HL-60/S4 treated with retinoic acid at 250 ng/mL for 4 days and 3 days (cell line): ENCODE data around the gene C17orf58.
"Not testable (repeated sequence)": the region's sequence is repeated elsewhere in the genome, so short reads cannot be mapped to it uniquely, and the experiment has no call there.

ENCODE experiments used
- in situ Hi-C: fragments of 300-500 bp; cut with MboI; formaldehyde crosslinking; loops from 2 replicates; pipeline ENCODE4 v1.7.0; 2022; ENCODE audit warnings: low sequenced_read_pairs

C17orf58 gene

DNA sequence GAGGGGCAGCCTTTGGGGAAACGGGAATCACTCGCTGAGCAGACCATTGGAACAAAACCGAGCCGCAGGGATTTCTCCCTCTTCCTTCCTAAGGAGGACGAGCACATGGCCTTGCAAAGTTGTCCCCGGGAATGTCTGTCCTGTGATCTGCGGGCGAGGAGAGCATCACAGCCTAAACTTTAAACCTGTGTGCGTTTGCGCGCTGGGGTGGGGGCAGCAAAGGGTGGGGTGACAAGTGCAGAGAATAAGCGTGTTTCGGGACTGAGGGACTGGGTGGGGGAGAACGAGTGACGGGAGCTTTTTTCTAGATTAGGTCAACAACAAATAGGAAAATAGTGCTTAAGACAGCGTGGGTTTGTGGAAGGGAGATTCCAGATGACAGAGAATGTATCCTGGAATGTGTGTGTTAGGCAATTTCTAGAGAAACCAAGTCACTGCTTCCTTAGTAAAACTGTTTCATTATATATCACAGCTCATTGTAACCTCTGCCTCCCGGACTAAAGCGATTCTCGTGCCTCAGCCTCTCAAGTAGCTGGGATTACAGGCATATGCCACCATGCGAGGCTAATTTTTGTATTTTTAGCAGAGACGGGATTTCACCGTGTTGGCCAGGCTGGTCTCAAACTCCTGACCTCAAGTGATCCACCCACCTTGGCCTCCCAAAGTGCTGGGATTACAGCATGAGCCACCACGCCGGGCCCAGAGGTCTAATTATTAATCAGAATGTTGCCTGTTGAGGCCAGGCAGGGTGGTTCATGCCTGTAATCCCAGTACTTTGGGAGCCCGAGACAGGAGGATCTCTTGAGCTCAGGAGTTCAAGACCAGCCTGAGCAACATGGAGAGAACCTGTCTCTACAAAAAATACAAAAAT is at the start of gene C17orf58:
TSS of gene C17orf58 (minus strand) at position 169 of the 871 bp plus-strand sequence. CDS start 271 bp downstream, outside the sequence.
- in situ Hi-C loops: not testable (repeated sequence)

GRCh38 chr17:68036304-68037147 is 40.3 kb upstream of the C17orf58 start:
- in situ Hi-C loops: no loop called here

DNA sequence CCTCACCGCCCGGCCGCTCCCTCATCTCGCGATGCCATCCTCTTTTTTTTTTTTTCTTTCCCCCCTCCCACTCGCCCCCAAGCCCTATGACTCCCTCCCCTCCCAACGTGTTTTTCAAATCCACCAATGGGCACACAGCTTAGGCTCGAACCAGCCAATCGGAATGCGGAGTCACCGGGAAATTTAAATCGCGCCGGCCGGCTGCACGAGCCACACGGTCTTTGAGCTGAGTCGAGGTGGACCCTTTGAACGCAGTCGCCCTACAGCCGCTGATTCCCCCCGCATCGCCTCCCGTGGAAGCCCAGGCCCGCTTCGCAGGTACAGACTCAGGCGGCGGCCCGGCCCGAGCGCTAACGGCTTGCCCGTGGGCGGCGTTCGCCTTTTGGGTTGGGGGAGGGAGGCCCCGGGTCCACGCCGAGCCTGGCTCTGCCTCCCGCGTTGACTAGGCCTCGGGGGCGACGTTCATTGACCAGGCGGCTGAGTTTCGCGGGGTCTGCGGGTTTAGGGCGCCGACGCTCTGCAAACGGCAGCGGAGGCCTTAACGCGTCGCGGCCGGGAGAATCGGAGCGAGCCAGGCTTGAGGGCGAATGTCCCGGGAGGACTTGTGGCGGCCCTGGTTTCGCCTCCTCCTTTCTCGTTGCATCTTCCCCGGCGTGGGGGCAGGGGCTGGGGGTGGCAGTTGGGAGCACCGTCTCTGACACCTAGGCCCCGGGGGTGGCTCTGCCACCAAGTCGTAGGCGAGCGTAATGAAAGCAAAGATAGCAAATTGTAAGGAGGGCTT is 39.4 kb upstream of the C17orf58 start, which contains the start of gene KPNA2:
TSS of gene KPNA2 (plus strand) at position 213 of the 781 bp plus-strand sequence. CDS start 1,398 bp downstream, outside the sequence.
- in situ Hi-C loops: no loop called here

DNA sequence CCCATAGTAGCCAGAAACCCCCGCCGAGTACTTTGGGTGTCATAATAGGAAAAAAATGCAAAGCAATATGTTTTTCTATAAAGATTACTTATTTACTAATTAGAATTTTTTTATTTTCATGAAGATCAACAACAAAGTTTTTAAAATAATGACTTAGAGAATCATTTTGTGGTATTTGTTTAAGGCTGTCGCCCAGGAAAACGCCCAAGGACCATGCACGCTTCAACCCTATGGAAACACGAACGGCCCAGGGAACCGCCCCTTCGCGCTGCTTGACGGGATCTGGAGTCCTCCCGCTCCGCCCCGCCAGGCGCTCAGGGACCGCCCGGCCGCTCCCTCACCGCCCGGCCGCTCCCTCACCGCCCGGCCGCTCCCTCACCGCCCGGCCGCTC is 38.9 kb upstream of the C17orf58 start:
- in situ Hi-C loops: no loop called here

- in situ Hi-C loops: no loop called here
Measured at GRCh38 chr17:68034452-68034776, 38.1 kb upstream of the C17orf58 start.

GRCh38 chr17:68033636-68034451 is 37.6 kb upstream of the C17orf58 start:
- in situ Hi-C loops: no loop called here

DNA sequence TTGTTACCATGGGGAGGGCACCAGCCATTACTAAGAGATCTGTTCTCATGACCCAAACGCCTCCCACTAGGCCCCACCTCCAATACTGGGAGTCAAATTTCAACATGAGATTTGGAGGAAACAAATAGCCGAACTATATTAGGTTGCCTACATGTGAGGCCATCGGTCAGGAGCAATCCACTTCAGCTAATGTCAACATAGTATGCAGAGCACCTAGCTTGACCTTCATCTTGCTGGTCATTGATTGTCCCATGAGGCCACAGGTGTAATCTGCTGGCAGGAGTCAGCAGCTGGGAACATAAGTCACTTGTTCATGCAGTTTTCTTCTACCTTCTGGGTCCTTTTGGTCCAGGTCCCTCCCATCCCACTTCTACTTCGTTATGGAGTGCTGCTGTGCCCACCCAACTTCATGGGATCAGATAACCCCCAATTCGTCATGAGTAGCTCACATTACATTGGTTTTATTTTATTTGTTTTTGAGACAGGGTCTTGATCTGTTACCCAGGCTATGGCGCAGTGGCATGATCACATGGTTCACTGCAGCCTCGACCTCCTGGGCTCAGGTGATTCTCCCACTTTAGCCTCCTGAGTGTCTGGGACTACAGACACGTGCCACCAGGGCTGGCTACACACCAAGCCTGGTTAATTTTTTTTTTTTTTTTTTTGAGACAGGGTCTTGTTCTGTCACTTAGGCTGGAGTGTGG is 33.4 kb upstream of the C17orf58 start:
- in situ Hi-C loops: no loop called here

- in situ Hi-C loops: not testable (repeated sequence)
Measured at GRCh38 chr17:68022547-68022946, 26.3 kb upstream of the C17orf58 start.

DNA sequence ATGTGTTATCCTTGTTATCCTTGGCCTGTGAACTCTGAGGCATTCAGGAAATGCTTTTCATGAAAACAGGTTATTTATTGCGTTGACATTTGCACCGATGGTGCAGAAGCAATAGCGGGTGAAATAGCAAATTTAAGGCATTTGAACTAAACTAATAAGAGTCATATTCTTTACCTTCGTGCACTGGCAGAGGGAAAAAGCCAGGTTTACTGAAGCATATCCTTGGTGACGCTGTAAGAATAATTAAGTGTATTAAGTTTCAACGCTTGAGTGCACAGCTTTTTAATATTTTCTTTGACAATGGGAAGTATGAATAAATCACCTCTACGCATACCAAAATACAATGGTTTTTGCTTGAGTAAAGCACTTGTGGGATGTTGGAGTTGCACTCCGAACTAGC is 25.7 kb upstream of the C17orf58 start:
- in situ Hi-C loops: no loop called here

DNA sequence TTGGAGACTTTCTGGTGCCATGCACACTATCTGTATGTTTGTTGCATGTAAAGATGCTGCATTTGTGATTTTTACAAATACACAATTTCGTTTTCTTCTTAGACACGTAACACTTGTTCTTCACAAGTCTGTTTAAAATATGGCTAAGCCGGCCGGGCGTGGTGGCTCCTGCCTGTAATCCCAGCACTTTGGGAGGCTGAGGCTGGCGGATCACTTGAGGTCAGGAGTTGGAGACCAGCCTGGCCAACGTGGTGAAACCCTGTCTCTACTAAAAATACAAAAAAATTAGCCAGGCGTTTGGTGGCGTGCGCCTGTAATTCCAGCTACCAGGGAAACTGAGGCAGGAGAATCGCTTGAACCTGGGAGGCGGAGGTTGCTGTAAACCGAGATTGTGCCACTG is 24.5 kb upstream of the C17orf58 start:
- in situ Hi-C loops: not testable (repeated sequence)

- in situ Hi-C loops: no loop called here
Measured at GRCh38 chr17:68020409-68020756, 24.1 kb upstream of the C17orf58 start.

DNA sequence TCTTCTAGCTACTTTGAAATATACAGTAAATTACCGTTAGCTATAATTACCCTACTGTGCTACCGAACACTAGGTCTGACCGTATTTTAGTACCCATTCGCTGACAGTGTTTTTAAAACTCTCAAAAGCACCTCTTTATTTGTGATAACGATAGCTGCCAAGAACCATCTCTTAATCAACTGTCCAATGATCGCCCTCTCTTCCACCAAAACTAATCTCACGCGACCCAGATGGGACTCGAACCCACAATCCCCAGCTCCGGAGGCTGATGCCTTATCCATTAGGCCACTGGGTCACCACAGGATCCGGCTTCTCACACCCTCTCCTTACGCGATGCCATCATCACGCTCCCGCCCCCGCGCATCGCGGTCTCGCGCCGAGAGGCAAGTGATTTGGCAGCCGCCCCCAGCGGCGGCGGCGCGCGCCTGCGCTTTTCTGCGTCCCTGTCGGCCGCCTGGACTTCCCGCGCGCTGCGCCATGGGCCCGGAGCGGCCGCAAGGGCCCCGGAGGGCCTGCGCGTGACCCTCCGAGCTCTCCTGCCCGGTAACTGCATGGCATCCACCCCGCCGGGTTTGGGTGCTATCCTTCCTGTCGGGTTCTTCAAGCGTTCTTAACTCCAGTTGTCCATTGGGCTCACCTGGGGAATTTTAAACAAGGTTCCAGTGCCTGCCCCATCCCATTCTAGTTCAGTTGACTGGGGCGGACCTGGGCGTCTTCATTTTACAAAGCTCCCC is 23.6 kb upstream of the C17orf58 start:
- in situ Hi-C loops: no loop called here

DNA sequence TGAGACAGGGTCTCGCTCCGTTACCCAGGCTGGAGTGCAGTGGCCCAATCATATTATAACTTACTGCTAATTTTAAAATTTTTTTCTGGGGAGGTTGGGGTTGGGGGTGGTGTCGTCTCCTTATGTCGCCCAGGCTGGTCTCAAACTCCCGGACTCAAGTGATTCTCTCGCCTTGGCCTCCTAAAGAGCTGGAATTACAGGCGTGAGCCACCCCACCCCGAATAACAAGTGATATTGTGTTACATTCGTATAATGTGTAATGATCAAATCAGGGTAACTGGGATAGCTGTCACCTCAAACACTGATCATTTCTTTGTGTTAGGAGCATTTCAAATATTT is 23.0 kb upstream of the C17orf58 start:
- in situ Hi-C loops: no loop called here

GRCh38 chr17:68018493-68018892 is 22.2 kb upstream of the C17orf58 start:
- in situ Hi-C loops: not testable (repeated sequence)

DNA sequence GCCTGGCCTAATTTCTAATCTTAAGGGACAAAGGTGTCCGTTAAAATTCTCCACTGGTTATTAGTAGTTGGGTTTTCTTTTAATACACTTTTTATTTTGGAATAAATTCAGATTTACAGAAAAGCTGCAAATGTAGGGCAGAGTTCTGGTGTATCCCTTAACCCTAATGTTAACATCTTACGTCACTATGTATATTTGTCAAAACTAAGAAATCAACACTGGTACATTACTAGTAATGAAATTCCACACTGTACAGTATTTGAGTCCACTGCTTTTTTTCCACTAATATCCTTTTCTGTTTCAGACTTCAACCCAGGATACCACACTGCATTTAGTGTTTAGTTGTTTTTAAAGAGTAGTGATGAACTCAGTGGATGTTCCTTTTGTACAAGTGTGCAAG is 20.6 kb upstream of the C17orf58 start:
- in situ Hi-C loops: no loop called here

- in situ Hi-C loops: no loop called here
Measured at GRCh38 chr17:68015081-68015723, 18.9 kb upstream of the C17orf58 start.

- in situ Hi-C loops: no loop called here
Measured at GRCh38 chr17:68013385-68013784, 17.1 kb upstream of the C17orf58 start.

DNA sequence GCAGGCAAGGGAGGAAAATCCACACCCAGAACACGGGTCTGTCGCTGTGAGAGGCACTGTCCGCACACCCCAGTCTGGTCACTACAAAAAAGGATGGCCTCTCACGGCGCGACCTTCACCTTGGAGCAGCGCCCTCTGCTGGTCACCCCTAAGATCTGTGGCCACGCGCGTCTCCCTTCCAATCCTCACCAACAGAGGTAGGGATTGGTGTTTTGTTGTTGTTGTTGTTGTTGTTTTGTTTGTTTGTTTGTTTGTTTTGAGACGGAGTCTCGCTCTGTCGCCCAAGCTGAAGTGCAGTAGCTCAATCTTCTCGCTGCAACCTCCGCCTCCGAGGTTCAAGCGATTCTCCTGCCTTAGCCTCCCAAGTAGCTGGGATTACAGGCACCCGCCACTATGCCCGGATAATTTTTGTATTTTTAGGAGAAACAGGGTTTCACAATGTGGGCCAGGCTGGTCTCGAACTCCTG is 15.0 kb upstream of the C17orf58 start:
- in situ Hi-C loops: no loop called here

DNA sequence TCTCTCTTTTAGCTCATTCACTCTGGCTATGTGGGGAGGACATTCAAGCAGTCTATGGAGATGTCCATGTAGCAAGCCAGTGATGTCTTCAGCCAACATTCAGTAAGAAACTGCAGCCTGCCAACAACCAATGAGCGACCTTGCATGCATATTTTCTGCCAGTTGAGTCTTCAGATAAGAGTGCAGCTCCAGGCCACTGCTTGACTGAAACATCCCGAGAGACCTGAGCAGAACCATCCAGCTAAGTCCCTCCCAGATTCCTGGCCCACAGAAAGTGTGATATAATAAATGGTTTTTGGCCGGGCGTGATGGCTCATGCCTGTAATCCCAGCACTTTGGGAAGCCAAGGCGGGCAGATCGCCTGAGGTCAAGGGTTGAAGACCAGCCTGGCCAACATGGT is 10.5 kb upstream of the C17orf58 start:
- in situ Hi-C loops: no loop called here
